Transverse colon (tissue), 4 donors: ENCODE data around the gene ATP6V0E1.

Experiments used
- POLR2A ChIP-seq: fragments of 450-650 bp; IDR thresholded peaks from one replicate; pipeline ENCODE4 v1.6.1; 2016; ENCODE audit warnings: antibody characterized with exemption, mild to moderate bottlenecking, moderate library complexity
- POLR2AphosphoS5 ChIP-seq, 3 donors: sonication (generic); formaldehyde crosslinking; IDR thresholded peaks; one replicate each; pipeline ENCODE4 v1.6.1; 2016; ENCODE audit warnings: antibody characterized with exemption in 3 of 3
- TF ChIP-seq, protein P1 (sequence below), 5 experiments: fragments of 200-600 bp in 3 of 5; fragments of 450-650 bp in 2 of 5; sonication (generic) in 3 of 5; IDR thresholded peaks; 1 replicate in 2 of 5; 2 replicates in 3 of 5; pipeline ENCODE4 v1.5.1; 2016 to 2017; ENCODE audit warnings: antibody characterized with exemption in 5 of 5, inconsistent platforms in 3 of 5, mild to moderate bottlenecking in 2 of 5, moderate library complexity in 1 of 5

DNA sequence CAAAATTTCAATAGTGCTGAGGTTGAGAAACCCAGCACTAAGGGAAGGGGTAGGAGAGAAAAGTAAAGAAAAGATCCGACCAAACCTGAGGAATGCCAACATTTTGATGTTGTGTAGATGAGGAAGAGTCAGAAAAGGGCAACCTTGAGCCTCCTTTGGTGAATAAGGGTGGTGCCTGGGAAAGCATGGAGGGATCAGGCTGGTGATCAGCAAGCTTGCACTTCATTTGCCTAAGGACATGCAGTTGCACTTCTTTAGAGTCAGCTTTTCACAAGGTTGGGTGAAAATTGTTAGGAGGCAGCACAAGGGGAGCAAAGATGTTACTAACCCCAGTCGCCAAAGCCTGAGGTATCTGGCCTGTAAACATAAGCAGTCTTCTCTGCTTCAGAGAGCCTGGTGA, 20.4 kb downstream of the ATP6V0E1 start:
- TF ChIP-seq, protein P1, sequence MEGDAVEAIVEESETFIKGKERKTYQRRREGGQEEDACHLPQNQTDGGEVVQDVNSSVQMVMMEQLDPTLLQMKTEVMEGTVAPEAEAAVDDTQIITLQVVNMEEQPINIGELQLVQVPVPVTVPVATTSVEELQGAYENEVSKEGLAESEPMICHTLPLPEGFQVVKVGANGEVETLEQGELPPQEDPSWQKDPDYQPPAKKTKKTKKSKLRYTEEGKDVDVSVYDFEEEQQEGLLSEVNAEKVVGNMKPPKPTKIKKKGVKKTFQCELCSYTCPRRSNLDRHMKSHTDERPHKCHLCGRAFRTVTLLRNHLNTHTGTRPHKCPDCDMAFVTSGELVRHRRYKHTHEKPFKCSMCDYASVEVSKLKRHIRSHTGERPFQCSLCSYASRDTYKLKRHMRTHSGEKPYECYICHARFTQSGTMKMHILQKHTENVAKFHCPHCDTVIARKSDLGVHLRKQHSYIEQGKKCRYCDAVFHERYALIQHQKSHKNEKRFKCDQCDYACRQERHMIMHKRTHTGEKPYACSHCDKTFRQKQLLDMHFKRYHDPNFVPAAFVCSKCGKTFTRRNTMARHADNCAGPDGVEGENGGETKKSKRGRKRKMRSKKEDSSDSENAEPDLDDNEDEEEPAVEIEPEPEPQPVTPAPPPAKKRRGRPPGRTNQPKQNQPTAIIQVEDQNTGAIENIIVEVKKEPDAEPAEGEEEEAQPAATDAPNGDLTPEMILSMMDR (IDR thresholded peaks at IDR 0.05) = no peak
- TF ChIP-seq POLR2A (no peak), POLR2AphosphoS5 (IDR thresholded peaks at IDR 0.05) (no peak)
